WTC11 (cell line): ENCODE data around the gene MRO. TPM values are rescaled to one million over a fixed set of nuclear protein-coding genes. Genes with fewer than 3 reads are reported as not detected.

ENCODE experiments used
- ATAC-seq: fragments of 200-7000 bp; cut with Tn5 transposase; 2 replicates; pipeline ENCODE4 v1.10.0; 2021; ENCODE audit warnings: mild to moderate bottlenecking, moderate library complexity
- CTCF ChIA-PET: fragments of 300-600 bp; sonication (Branson Sonifier 250); formaldehyde crosslinking; loops from one replicate; lab custom pipeline; 2021; ENCODE audit warnings: antibody characterized with exemption; lab: Charles Lee
- POLR2A ChIA-PET: fragments of 350-600 bp; sonication (Branson Sonifier 250); formaldehyde crosslinking; loops from one replicate; lab custom pipeline; 2021; ENCODE audit warnings: antibody characterized with exemption; lab: Charles Lee
- DNase-seq: peaks from one replicate; pipeline ENCODE4 v3.0.0; 2021; ENCODE audit warnings: low spot score
- H3K27ac Mint-ChIP-seq: 2 replicates; pipeline ENCODE4 v1.8.0; 2021; ENCODE audit warnings: mixed read lengths
- H3K27me3 Mint-ChIP-seq: 2 replicates; pipeline ENCODE4 v1.8.0; 2021; ENCODE audit warnings: low read depth, mild to moderate bottlenecking, moderate library complexity, mixed read lengths
- H3K36me3 Mint-ChIP-seq: 2 replicates; pipeline ENCODE4 v1.8.0; 2021; ENCODE audit warnings: mixed read lengths
- H3K4me1 Mint-ChIP-seq: 2 replicates; pipeline ENCODE4 v1.8.0; 2022; ENCODE audit warnings: mixed read lengths
- H3K4me3 Mint-ChIP-seq: 2 replicates; pipeline ENCODE4 v1.8.0; 2021; ENCODE audit warnings: mild to moderate bottlenecking, moderate library complexity, mixed read lengths
- H3K9me3 Mint-ChIP-seq: 2 replicates; pipeline ENCODE4 v1.8.0; 2021; ENCODE audit warnings: mixed read lengths
- AR ChIP-seq: fragments of 250-450 bp; sonication (Bioruptor Pico); IDR thresholded peaks from 2 replicates; pipeline ENCODE4 v1.9.0; 2021; ENCODE audit warnings: mild to moderate bottlenecking
- CBFB ChIP-seq: sonication (generic); formaldehyde crosslinking; IDR thresholded peaks from 2 replicates; pipeline ENCODE4 v1.8.1; 2022; ENCODE audit warnings: mild to moderate bottlenecking, low read depth, missing genetic modification reagents
- ELF4 ChIP-seq: sonication (generic); formaldehyde crosslinking; IDR thresholded peaks from 2 replicates; pipeline ENCODE4 v1.8.1; 2022; ENCODE audit warnings: low read depth, mild to moderate bottlenecking, moderate library complexity, missing genetic modification reagents
- ETV6 ChIP-seq: sonication (generic); formaldehyde crosslinking; IDR thresholded peaks from 2 replicates; pipeline ENCODE4 v1.8.1; 2022; ENCODE audit warnings: mild to moderate bottlenecking, missing genetic modification reagents
- GABPB1 ChIP-seq: sonication (generic); formaldehyde crosslinking; IDR thresholded peaks from 2 replicates; pipeline ENCODE4 v1.8.1; 2023; ENCODE audit warnings: mild to moderate bottlenecking, missing genetic modification reagents
- HMGA2 ChIP-seq: fragments of 250-450 bp; sonication (Bioruptor Pico); IDR thresholded peaks from 2 replicates; pipeline ENCODE4 v1.4.0; 2021; ENCODE audit warnings: mild to moderate bottlenecking, moderate library complexity
- MYBL2 ChIP-seq: sonication (generic); formaldehyde crosslinking; IDR thresholded peaks from 2 replicates; pipeline ENCODE4 v1.8.1; 2023; ENCODE audit warnings: mild to moderate bottlenecking, moderate library complexity, missing genetic modification reagents
- NR1H2 ChIP-seq: sonication (generic); formaldehyde crosslinking; IDR thresholded peaks from 2 replicates; pipeline ENCODE4 v1.9.0; 2021; ENCODE audit warnings: mild to moderate bottlenecking, moderate library complexity, missing genetic modification reagents
- OVOL2 ChIP-seq: fragments of 250-450 bp; sonication (Bioruptor Pico); IDR thresholded peaks from 2 replicates; pipeline ENCODE4 v1.9.0; 2021; ENCODE audit warnings: mild to moderate bottlenecking, borderline replicate concordance
- RELA ChIP-seq: sonication (generic); formaldehyde crosslinking; IDR thresholded peaks from 2 replicates; pipeline ENCODE4 v1.8.1; 2022; ENCODE audit warnings: missing genetic modification reagents, mild to moderate bottlenecking, borderline replicate concordance
- SP1 ChIP-seq: sonication (generic); formaldehyde crosslinking; conservative IDR thresholded peaks from 2 replicates; pipeline ENCODE4 v1.8.1; 2022; ENCODE audit warnings: missing genetic modification reagents
- STAT6 ChIP-seq: sonication (generic); formaldehyde crosslinking; conservative IDR thresholded peaks from 2 replicates; pipeline ENCODE4 v1.8.1; 2023; ENCODE audit warnings: mild to moderate bottlenecking, low read depth, missing genetic modification reagents, moderate library complexity
- TEAD4 ChIP-seq: sonication (generic); formaldehyde crosslinking; IDR thresholded peaks from 2 replicates; pipeline ENCODE4 v1.8.0; 2022; ENCODE audit warnings: mild to moderate bottlenecking, missing genetic modification reagents
- ZBTB43 ChIP-seq: sonication (generic); formaldehyde crosslinking; IDR thresholded peaks from 2 replicates; pipeline ENCODE4 v1.8.1; 2023; ENCODE audit warnings: mild to moderate bottlenecking, missing genetic modification reagents
- ZMAT4 ChIP-seq: fragments of 250-450 bp; sonication (Bioruptor Pico); IDR thresholded peaks from 2 replicates; pipeline ENCODE4 v1.9.0; 2021; ENCODE audit warnings: mild to moderate bottlenecking
- ZNF219 ChIP-seq: sonication (generic); formaldehyde crosslinking; IDR thresholded peaks from 2 replicates; pipeline ENCODE4 v1.8.0; 2023; ENCODE audit warnings: missing genetic modification reagents, mild to moderate bottlenecking, borderline replicate concordance
- ZNF416 ChIP-seq: fragments of 250-450 bp; sonication (Bioruptor Pico); IDR thresholded peaks from 2 replicates; pipeline ENCODE4 v1.9.0; 2021; ENCODE audit warnings: mild to moderate bottlenecking, inconsistent platforms
- ZNF512 ChIP-seq: sonication (generic); formaldehyde crosslinking; IDR thresholded peaks from 2 replicates; pipeline ENCODE4 v1.8.1; 2022; ENCODE audit warnings: missing genetic modification reagents, borderline replicate concordance
- total RNA-seq: library from RNA; stranded (reverse); gene quantifications from 3 replicates; pipeline ENCODE4 v1.2.3, GENCODE V29; 2021
- TF ChIP-seq, protein P1 (sequence below): sonication (generic); formaldehyde crosslinking; IDR thresholded peaks from 2 replicates; pipeline ENCODE4 v1.8.0; 2022; ENCODE audit warnings: mild to moderate bottlenecking, missing genetic modification reagents

The MRO gene
- total RNA-seq, 1 experiment from 2014 or later: 2.1 TPM

DNA sequence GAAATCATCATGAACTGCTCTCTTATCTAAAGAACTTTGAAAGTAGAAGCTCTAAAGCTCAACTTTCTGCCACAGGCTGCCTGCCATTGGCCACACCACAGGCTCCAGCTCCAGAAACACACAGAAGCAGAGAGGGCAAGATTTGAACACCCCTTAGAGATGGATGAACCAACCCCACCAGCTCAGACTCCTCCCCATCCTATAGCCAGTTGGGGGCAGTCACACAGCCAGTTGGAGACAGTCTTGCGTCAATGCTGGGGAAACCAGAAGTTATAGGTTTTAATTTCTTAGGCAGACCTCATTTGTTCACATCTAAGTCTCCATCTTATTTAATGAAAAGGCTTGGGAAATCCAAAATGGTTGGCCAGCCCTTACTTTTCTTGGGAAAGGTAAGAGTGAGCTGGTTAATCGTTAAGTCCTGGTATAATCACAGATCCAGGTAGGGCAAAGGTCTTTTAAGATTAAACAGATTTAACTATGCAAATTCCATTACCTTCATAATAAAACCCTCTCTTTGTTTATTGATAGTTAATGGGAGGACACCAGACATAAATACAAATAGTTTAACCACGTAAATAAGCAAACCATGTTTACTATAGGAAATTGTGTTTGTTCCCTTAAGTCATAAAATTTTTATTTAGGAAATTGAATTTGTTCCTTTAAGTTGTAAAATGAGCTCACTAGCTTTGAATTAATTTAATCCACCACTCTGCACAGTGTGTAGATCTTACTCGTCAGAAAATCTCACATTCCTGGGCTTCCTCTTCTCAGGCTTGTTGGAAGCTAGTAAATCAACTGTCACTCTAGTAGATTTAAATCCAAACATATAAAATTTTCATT is 28.0 kb downstream of the MRO start:
- H3K4me1 Mint-ChIP-seq: peaks cover 15% of the 10 kb centered on the region
- CTCF ChIA-PET: interaction anchor here (0.6 to 1.5 kb wide), 5 partner anchors 11 to 214 kb away, joined by 3 to 6 read pairs (median 4); no protein-coding TSS in a partner anchor
- POLR2A ChIA-PET: interaction anchor here (0.7 kb wide), 2 partner anchors 261 to 699 kb away, joined by 3 to 4 read pairs; no protein-coding TSS in a partner anchor
- no peaks in the 10 kb centered on the region for H3K36me3 Mint-ChIP-seq
- DNase-seq (no peak), ATAC-seq (peak; percentile 46; the same call in 1 of the 2 replicates)
- no peaks in the 10 kb centered on the region; the same call in 1 of the 2 replicates for H3K27me3 Mint-ChIP-seq
- no peak overlapping the region for H3K4me3 Mint-ChIP-seq
- H3K27ac Mint-ChIP-seq: no peak overlapping the region
- no peaks in the 10 kb centered on the region for H3K9me3 Mint-ChIP-seq
- TF ChIP-seq, protein P1, sequence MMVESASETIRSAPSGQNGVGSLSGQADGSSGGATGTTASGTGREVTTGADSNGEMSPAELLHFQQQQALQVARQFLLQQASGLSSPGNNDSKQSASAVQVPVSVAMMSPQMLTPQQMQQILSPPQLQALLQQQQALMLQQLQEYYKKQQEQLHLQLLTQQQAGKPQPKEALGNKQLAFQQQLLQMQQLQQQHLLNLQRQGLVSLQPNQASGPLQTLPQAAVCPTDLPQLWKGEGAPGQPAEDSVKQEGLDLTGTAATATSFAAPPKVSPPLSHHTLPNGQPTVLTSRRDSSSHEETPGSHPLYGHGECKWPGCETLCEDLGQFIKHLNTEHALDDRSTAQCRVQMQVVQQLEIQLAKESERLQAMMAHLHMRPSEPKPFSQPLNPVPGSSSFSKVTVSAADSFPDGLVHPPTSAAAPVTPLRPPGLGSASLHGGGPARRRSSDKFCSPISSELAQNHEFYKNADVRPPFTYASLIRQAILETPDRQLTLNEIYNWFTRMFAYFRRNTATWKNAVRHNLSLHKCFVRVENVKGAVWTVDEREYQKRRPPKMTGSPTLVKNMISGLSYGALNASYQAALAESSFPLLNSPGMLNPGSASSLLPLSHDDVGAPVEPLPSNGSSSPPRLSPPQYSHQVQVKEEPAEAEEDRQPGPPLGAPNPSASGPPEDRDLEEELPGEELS (CRISPR knock-in tag): no peak
- no peak for TF ChIP-seq ZNF416 (CRISPR knock-in tag)
- TF ChIP-seq ZBTB43 (CRISPR knock-in tag): no peak
- no peak for TF ChIP-seq HMGA2 (CRISPR knock-in tag)
- no peak for TF ChIP-seq SP1 (CRISPR knock-in tag)
- TF ChIP-seq CBFB (CRISPR knock-in tag): no peak
- TF ChIP-seq OVOL2 (CRISPR knock-in tag): no peak
- no peak for TF ChIP-seq ELF4 (CRISPR knock-in tag)
- no peak for TF ChIP-seq ZNF219 (CRISPR knock-in tag)
- TF ChIP-seq ZNF512: no peak
- TF ChIP-seq MYBL2: no peak
- TF ChIP-seq GABPB1 (CRISPR knock-in tag): no peak
- no peak for TF ChIP-seq RELA (CRISPR knock-in tag)
- TF ChIP-seq NR1H2 (CRISPR knock-in tag): no peak
- TF ChIP-seq AR (CRISPR knock-in tag): no peak
- TF ChIP-seq ETV6 (CRISPR knock-in tag): no peak
- TF ChIP-seq ZMAT4 (CRISPR knock-in tag): no peak
- TF ChIP-seq TEAD4 (CRISPR knock-in tag): no peak
- TF ChIP-seq STAT6 (CRISPR knock-in tag): no peak
